BLaER1 treated with 17β-estradiol and CSF1 and Interleukin-3, amounts not matched to agents 10 nM and 100 nM (cell line): ENCODE measurements around the gene GREB1.
"Not testable (repeated sequence)": the region's sequence is repeated elsewhere in the genome, so short reads cannot be mapped to it uniquely, and the experiment has no call there.

Experiments used
- H3K27ac ChIP-seq, 11 experiments: shearing (Covaris generic); formaldehyde crosslinking; 2 replicates each; pipeline ENCODE4 v1.8.1; 2022
- H3K27me3 ChIP-seq, 11 experiments: shearing (Covaris generic); formaldehyde crosslinking; 2 replicates each; pipeline ENCODE4 v1.8.1; 2022
- H3K36me3 ChIP-seq, 11 experiments: shearing (Covaris generic); formaldehyde crosslinking; 2 replicates each; pipeline ENCODE4 v1.8.1; 2022
- H3K4me1 ChIP-seq, 10 experiments: shearing (Covaris generic); formaldehyde crosslinking; 2 replicates each; pipeline ENCODE4 v1.8.1; 2022
- H3K4me2 ChIP-seq, 11 experiments: shearing (Covaris generic); formaldehyde crosslinking; 2 replicates each; pipeline ENCODE4 v1.8.1; 2022
- H3K4me3 ChIP-seq, 10 experiments: shearing (Covaris generic); formaldehyde crosslinking; 2 replicates each; pipeline ENCODE4 v1.8.1; 2022
- H3K9ac ChIP-seq, 11 experiments: shearing (Covaris generic); formaldehyde crosslinking; 2 replicates each; pipeline ENCODE4 v1.8.1; 2022
- H3K9me3 ChIP-seq, 11 experiments: shearing (Covaris generic); formaldehyde crosslinking; replicated peaks in 1 of 11; 2 replicates each; pipeline ENCODE4 v1.8.1; 2022
- H4K20me1 ChIP-seq, 11 experiments: shearing (Covaris generic); formaldehyde crosslinking; 2 replicates each; pipeline ENCODE4 v1.8.1; 2022
- Cebpa-rat ChIP-seq, 11 experiments: shearing (Covaris generic); IDR thresholded peaks; 2 replicates each; pipeline ENCODE4 v1.8.1; 2022

GREB1 gene

GRCh38 chr2:11658208-11659114 is 124.6 kb downstream of the GREB1 start:
- Histone ChIP-seq H3K4me1 (peaks cover 0 to 7% (median 5%) of the 10 kb centered on the region in 10 experiments; a peak in 9 of 20 replicates), H3K27ac (no peak overlapping the region), H3K36me3 (no peaks in the 10 kb centered on the region), H3K9me3 (peaks cover 17 to 23% (median 22%) of the 10 kb centered on the region in 11 experiments), H3K9ac (no peak overlapping the region), H3K27me3 (no peaks in the 10 kb centered on the region), H3K4me3 (no peak overlapping the region), H4K20me1 (no peaks in the 10 kb centered on the region), H3K4me2 (no peak overlapping the region)
- TF ChIP-seq Cebpa-rat (IDR thresholded peaks at IDR 0.05): no peak

GRCh38 chr2:11659115-11659475 is 125.2 kb downstream of the GREB1 start:
- Histone ChIP-seq H3K4me1 (peaks cover 0 to 7% (median 5%) of the 10 kb centered on the region in 10 experiments; a peak in 9 of 20 replicates), H3K27me3 (no peaks in the 10 kb centered on the region), H3K27ac (no peak overlapping the region), H3K36me3 (no peaks in the 10 kb centered on the region), H4K20me1 (no peaks in the 10 kb centered on the region), H3K9me3 (peaks cover 19 to 26% (median 23%) of the 10 kb centered on the region in 11 experiments), H3K9ac (no peak overlapping the region), H3K4me3 (no peak overlapping the region), H3K4me2 (no peak overlapping the region)
- TF ChIP-seq Cebpa-rat (IDR thresholded peaks at IDR 0.05): no peak

GRCh38 chr2:11659851-11660250 is 126.0 kb downstream of the GREB1 start:
- no peaks in the 10 kb centered on the region for H4K20me1 ChIP-seq
- no peak overlapping the region for H3K4me2 ChIP-seq
- no peak for TF ChIP-seq Cebpa-rat (IDR thresholded peaks at IDR 0.05)
- no peaks in the 10 kb centered on the region for H3K36me3 ChIP-seq
- H3K4me1 ChIP-seq: peaks cover 0 to 7% (median 5%) of the 10 kb centered on the region in 10 experiments; a peak in 9 of 20 replicates
- no peak overlapping the region for H3K9ac ChIP-seq
- no peak overlapping the region for H3K27ac ChIP-seq
- no peaks in the 10 kb centered on the region for H3K27me3 ChIP-seq
- H3K9me3 ChIP-seq: peaks cover 19 to 29% (median 23%) of the 10 kb centered on the region in 11 experiments
- H3K4me3 ChIP-seq: no peak overlapping the region

- H3K9me3 ChIP-seq: peaks cover 19 to 29% (median 23%) of the 10 kb centered on the region in 11 experiments
- not testable (repeated sequence) for H3K4me1 ChIP-seq, H4K20me1 ChIP-seq, H3K4me3 ChIP-seq, H3K4me2 ChIP-seq, H3K9ac ChIP-seq, H3K27ac ChIP-seq, H3K27me3 ChIP-seq, H3K36me3 ChIP-seq
Observed at GRCh38 chr2:11660396-11660795, 126.6 kb downstream of the GREB1 start.

GRCh38 chr2:11661891-11662435 is 128.1 kb downstream of the GREB1 start:
- no peak for TF ChIP-seq Cebpa-rat (IDR thresholded peaks at IDR 0.05)
- Histone ChIP-seq H3K4me1 (peaks cover 0 to 7% (median 5%) of the 10 kb centered on the region in 10 experiments; a peak in 9 of 20 replicates), H3K4me2 (peak overlapping the region in 8 of 11 experiments; percentile 7 to 38 (median 24); a peak in 9 of 22 replicates)

GRCh38 chr2:11662882-11663281 is 129.0 kb downstream of the GREB1 start:
- Histone ChIP-seq H3K27me3 (no peaks in the 10 kb centered on the region), H3K36me3 (no peaks in the 10 kb centered on the region), H3K4me3 (no peak overlapping the region), H3K4me2 (no peak overlapping the region), H3K9me3 (peaks cover 19 to 29% (median 23%) of the 10 kb centered on the region in 11 experiments), H4K20me1 (no peaks in the 10 kb centered on the region), H3K4me1 (peaks cover under 1 to 14% (median 6%) of the 10 kb centered on the region in 10 experiments; a peak in 10 of 20 replicates), H3K9ac (no peak overlapping the region), H3K27ac (no peak overlapping the region)
- no peak for TF ChIP-seq Cebpa-rat (IDR thresholded peaks at IDR 0.05)

More at GRCh38 chr2:11661891-11662435, 128.1 kb downstream of the GREB1 start:
- no peak overlapping the region for H3K27ac ChIP-seq
- H3K4me3 ChIP-seq: no peak overlapping the region
- peaks cover 19 to 29% (median 23%) of the 10 kb centered on the region in 11 experiments for H3K9me3 ChIP-seq
- H4K20me1 ChIP-seq: no peaks in the 10 kb centered on the region
- H3K9ac ChIP-seq: no peak overlapping the region
- no peaks in the 10 kb centered on the region for H3K36me3 ChIP-seq
- H3K27me3 ChIP-seq: no peaks in the 10 kb centered on the region

GRCh38 chr2:11663427-11663826 is 129.6 kb downstream of the GREB1 start:
- no peak overlapping the region for H3K4me2 ChIP-seq
- H3K36me3 ChIP-seq: no peaks in the 10 kb centered on the region
- peaks cover 4 to 17% (median 6%) of the 10 kb centered on the region in 10 experiments; a peak in 13 of 20 replicates for H3K4me1 ChIP-seq
- no peak overlapping the region for H3K27ac ChIP-seq
- no peaks in the 10 kb centered on the region for H3K27me3 ChIP-seq
- H3K4me3 ChIP-seq: no peak overlapping the region
- H4K20me1 ChIP-seq: no peaks in the 10 kb centered on the region
- no peak for TF ChIP-seq Cebpa-rat (IDR thresholded peaks at IDR 0.05)
- H3K9me3 ChIP-seq: peaks cover 19 to 29% (median 23%) of the 10 kb centered on the region in 11 experiments
- no peak overlapping the region for H3K9ac ChIP-seq

GRCh38 chr2:11665028-11665427 is 131.2 kb downstream of the GREB1 start:
- no peak for TF ChIP-seq Cebpa-rat (IDR thresholded peaks at IDR 0.05)
- no peaks in the 10 kb centered on the region for H4K20me1 ChIP-seq
- H3K4me3 ChIP-seq: no peak overlapping the region
- no peaks in the 10 kb centered on the region for H3K36me3 ChIP-seq
- no peak overlapping the region for H3K27ac ChIP-seq
- H3K9me3 ChIP-seq: peaks cover 19 to 36% (median 30%) of the 10 kb centered on the region in 11 experiments
- H3K27me3 ChIP-seq: no peaks in the 10 kb centered on the region
- no peak overlapping the region for H3K4me2 ChIP-seq
- peaks cover 4 to 24% (median 9%) of the 10 kb centered on the region in 10 experiments; a peak in 14 of 20 replicates for H3K4me1 ChIP-seq
- H3K9ac ChIP-seq: no peak overlapping the region

GRCh38 chr2:11665510-11666362 is 131.9 kb downstream of the GREB1 start:
- peaks cover 19 to 38% (median 31%) of the 10 kb centered on the region in 11 experiments for H3K9me3 ChIP-seq
- H4K20me1 ChIP-seq: no peaks in the 10 kb centered on the region
- H3K4me2 ChIP-seq: no peak overlapping the region
- H3K27ac ChIP-seq: no peak overlapping the region
- TF ChIP-seq Cebpa-rat (IDR thresholded peaks at IDR 0.05): no peak
- H3K9ac ChIP-seq: no peak overlapping the region
- H3K36me3 ChIP-seq: no peaks in the 10 kb centered on the region
- H3K27me3 ChIP-seq: no peaks in the 10 kb centered on the region
- H3K4me1 ChIP-seq: peaks cover 4 to 24% (median 9%) of the 10 kb centered on the region in 10 experiments; a peak in 14 of 20 replicates
- H3K4me3 ChIP-seq: no peak overlapping the region
